HCT116 (cell line): ENCODE results near the gene TMEM45B.
"Not testable (repeated sequence)": the region's sequence is repeated elsewhere in the genome, so short reads cannot be mapped to it uniquely, and the experiment has no call there.

Experiments
- CEBPB ChIP-seq: IDR thresholded peaks from 2 replicates; pipeline ENCODE4 v1.6.1; 2012; ENCODE audit warnings: low read depth
- EZH2 ChIP-seq: fragments of 200-600 bp; sonication (generic); IDR thresholded peaks from 2 replicates; pipeline ENCODE4 v1.6.1; 2017; ENCODE audit warnings: antibody characterized with exemption, mixed run types
- EZH2phosphoT487 ChIP-seq: fragments of 200-600 bp; IDR thresholded peaks from 2 replicates; pipeline ENCODE4 v1.6.1; 2018; ENCODE audit warnings: antibody characterized with exemption, borderline replicate concordance
- MAX ChIP-seq: IDR thresholded peaks from 2 replicates; pipeline ENCODE4 v1.6.1; 2012
- POLR2A ChIP-seq: IDR thresholded peaks from 2 replicates; pipeline ENCODE4 v1.7.0; 2011; ENCODE audit warnings: borderline replicate concordance; ENCODE audit not compliant: insufficient read depth, insufficient read length; ENCODE audit errors: extremely low read depth
- POLR2AphosphoS5 ChIP-seq: IDR thresholded peaks from 2 replicates; pipeline ENCODE4 v1.6.1; 2011; ENCODE audit warnings: mild to moderate bottlenecking, low read depth, low read length, moderate library complexity
- ZNF274 ChIP-seq: fragments of 200-500 bp; sonication (Bioruptor generic); IDR thresholded peaks from 2 replicates; pipeline ENCODE4 v1.6.1; 2014; ENCODE audit warnings: mild to moderate bottlenecking, low read depth, low read length, inconsistent platforms

GRCh38 chr11:129786112-129786416, 29.6 kb upstream of the TMEM45B start:
- not testable (repeated sequence) for TF ChIP-seq EZH2, POLR2A, CEBPB, POLR2AphosphoS5, MAX, EZH2phosphoT487, ZNF274
